Breast epithelium (tissue), 3 donors: ENCODE data around the gene HVCN1.

ENCODE experiments used
- POLR2A ChIP-seq: fragments of 450-650 bp; IDR thresholded peaks from one replicate; pipeline ENCODE4 v1.6.1; 2016; ENCODE audit warnings: antibody characterized with exemption, mild to moderate bottlenecking, moderate library complexity
- POLR2AphosphoS5 ChIP-seq, 3 donors: sonication (generic); formaldehyde crosslinking; IDR thresholded peaks; one replicate each; pipeline ENCODE4 v1.6.1; 2017; ENCODE audit warnings: antibody characterized with exemption in 3 of 3
- TF ChIP-seq, protein P1 (sequence below), 3 donors: fragments of 450-650 bp; IDR thresholded peaks; one replicate each; pipeline ENCODE4 v1.5.1; 2016 to 2017; ENCODE audit warnings: antibody characterized with exemption in 3 of 3, mild to moderate bottlenecking in 3 of 3, moderate library complexity in 3 of 3

DNA sequence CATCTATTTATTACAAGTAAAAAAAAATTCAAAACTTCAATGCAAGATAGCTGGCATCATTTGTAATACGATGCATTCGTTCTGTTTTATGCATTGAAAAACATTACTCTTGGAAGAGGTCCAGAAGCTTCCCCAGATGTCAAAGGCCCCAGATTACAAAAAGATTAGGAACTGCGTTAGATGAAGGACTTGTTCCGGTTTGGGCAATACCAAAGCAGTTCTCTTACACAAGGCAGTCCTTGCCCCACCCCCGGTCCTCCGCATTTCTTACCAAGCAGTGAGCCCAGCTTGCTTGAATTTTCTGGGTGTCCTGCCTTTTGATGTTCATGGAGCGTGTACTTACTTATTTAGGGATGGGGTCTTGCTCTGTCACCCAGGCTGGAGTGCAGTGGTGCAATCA lies 4.8 kb upstream of the HVCN1 start:
- no peak for TF ChIP-seq POLR2A
- TF ChIP-seq, protein P1, sequence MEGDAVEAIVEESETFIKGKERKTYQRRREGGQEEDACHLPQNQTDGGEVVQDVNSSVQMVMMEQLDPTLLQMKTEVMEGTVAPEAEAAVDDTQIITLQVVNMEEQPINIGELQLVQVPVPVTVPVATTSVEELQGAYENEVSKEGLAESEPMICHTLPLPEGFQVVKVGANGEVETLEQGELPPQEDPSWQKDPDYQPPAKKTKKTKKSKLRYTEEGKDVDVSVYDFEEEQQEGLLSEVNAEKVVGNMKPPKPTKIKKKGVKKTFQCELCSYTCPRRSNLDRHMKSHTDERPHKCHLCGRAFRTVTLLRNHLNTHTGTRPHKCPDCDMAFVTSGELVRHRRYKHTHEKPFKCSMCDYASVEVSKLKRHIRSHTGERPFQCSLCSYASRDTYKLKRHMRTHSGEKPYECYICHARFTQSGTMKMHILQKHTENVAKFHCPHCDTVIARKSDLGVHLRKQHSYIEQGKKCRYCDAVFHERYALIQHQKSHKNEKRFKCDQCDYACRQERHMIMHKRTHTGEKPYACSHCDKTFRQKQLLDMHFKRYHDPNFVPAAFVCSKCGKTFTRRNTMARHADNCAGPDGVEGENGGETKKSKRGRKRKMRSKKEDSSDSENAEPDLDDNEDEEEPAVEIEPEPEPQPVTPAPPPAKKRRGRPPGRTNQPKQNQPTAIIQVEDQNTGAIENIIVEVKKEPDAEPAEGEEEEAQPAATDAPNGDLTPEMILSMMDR (IDR thresholded peaks at IDR 0.05), result no peak
- TF ChIP-seq POLR2AphosphoS5 (IDR thresholded peaks at IDR 0.05), result no peak
